ENCODE data around the gene STK33. TPM values are rescaled to one million over a fixed set of nuclear protein-coding genes. Genes with fewer than 3 reads are reported as not detected.

Gene STK33
- total and polyA plus RNA-seq, 2 of the 13 experiments (the other 11 are each of a cell fraction or from before 2014, with no cell fraction given): 2.7 to 12.6 TPM

DNA sequence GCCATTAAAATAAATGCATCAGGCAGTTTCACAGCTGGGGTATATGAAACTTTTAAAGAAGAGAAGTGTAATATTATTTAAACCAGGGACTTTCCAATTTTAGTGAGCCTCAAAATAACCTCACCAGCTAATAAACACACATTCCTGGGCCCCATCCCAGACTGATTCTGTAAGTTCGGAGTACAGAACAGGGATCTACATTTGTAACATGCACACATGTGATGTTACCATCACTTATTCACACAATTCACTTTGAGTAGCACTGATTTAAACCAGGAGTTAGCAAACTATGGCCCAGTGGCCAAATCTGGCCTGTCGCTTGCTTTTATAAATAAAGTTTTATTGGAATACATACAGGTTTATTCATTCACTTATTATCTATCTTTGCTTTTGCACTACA lies 62.0 kb downstream of the STK33 start:
- no peak overlapping the region for H3K4me2 ChIP-seq (ENCODE audit: low read depth, low read length)
- H3K36me3 ChIP-seq (replicated peaks in 1 of 2; ENCODE audit: control insufficient read depth in 1 of 2, insufficient read depth in 2 of 2, low read length in 2 of 2): no peaks in the 10 kb centered on the region
- no peak for ATAC-seq
- 88% methylated on average over 2 of the region's 2 CpGs for WGBS (ENCODE audit: low lambda C conversion rate)
- no TSS peak for BruUV-seq (replicated peaks)
- H3K27me3 ChIP-seq (ENCODE audit: control insufficient read depth in 1 of 2, insufficient read depth in 2 of 2, low read length in 2 of 2): no peaks in the 10 kb centered on the region; a peak in 1 of 5 replicates
- intact Hi-C loops (cut with micrococcal nuclease; ENCODE audit: unreplicated experiment) (no loop called here), in situ Hi-C loops (cut with HindIII; ENCODE audit: extremely low pct_ligation_motif_present, low pct_unique_long_range_greater_than_20kb) (no loop called here)
- DNase-seq (ENCODE audit: low spot score): no peak
- ChIA-PET POLR2A (no interaction called here), CTCF (ENCODE audit: low intra/inter-chr PET ratio, low total read pairs) (no interaction called here)
- no peak for FAIRE-seq
- H3K79me2 ChIP-seq (ENCODE audit: insufficient read depth, low read length): no peaks in the 10 kb centered on the region
- H3K9me3 ChIP-seq (ENCODE audit: low read length): no peaks in the 10 kb centered on the region
- no peak overlapping the region for H3K27ac ChIP-seq (ENCODE audit: extremely low read length, insufficient read depth, low read length)
- H3K4me1 ChIP-seq (ENCODE audit: insufficient read depth, low read length): no peaks in the 10 kb centered on the region
- H4K20me1 ChIP-seq (ENCODE audit: insufficient read depth, low read length): no peaks in the 10 kb centered on the region
- H3K9ac ChIP-seq (ENCODE audit: insufficient read depth, low read depth, low read length): no peak overlapping the region
- no peak for TF ChIP-seq ATM (IDR thresholded peaks at IDR 0.05; ENCODE audit: borderline replicate concordance)
- no peak for TF ChIP-seq HHEX (CRISPR knock-in tag; IDR thresholded peaks at IDR 0.05)
- no peak for TF ChIP-seq HDAC1 (CRISPR knock-in tag; IDR thresholded peaks at IDR 0.05)
- TF ChIP-seq, protein P1, sequence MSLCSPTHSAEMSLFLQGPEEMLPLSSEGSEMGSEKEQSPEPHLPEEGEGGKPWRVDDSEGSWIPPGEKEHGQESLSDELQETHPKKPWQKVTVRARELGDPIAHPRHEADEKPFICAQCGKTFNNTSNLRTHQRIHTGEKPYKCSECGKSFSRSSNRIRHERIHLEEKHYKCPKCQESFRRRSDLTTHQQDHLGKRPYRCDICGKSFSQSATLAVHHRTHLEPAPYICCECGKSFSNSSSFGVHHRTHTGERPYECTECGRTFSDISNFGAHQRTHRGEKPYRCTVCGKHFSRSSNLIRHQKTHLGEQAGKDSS (CRISPR knock-in tag; IDR thresholded peaks at IDR 0.05; ENCODE audit: borderline replicate concordance, low read depth): no peak
- TF ChIP-seq ZNF7 (CRISPR knock-in tag; IDR thresholded peaks at IDR 0.05): no peak
- TF ChIP-seq YEATS4 (CRISPR knock-in tag; IDR thresholded peaks at IDR 0.05; ENCODE audit: borderline replicate concordance): no peak
- no peak for TF ChIP-seq FLYWCH1 (CRISPR knock-in tag; IDR thresholded peaks at IDR 0.05)
- no peak for TF ChIP-seq ZNF773 (CRISPR knock-in tag; IDR thresholded peaks at IDR 0.05; ENCODE audit: borderline replicate concordance)
- no peak for TF ChIP-seq ERF (CRISPR knock-in tag; IDR thresholded peaks at IDR 0.05)
- TF ChIP-seq IKZF1 (IDR thresholded peaks at IDR 0.05): no peak
- TF ChIP-seq KDM6A (CRISPR knock-in tag; IDR thresholded peaks at IDR 0.05; ENCODE audit: low read depth): no peak
- no peak for TF ChIP-seq ZFP1 (CRISPR knock-in tag; IDR thresholded peaks at IDR 0.05)
- no peak overlapping the region for H2AFZ ChIP-seq (ENCODE audit: low read length)
- H3K4me3 ChIP-seq (replicated peaks in 1 of 3; ENCODE audit: insufficient read depth in 1 of 3, low read depth in 2 of 3, low read length in 3 of 3): no peak overlapping the region
